Keratinocyte (primary cell): Measurements from ENCODE around the gene DNAJB6. TPM values are rescaled to one million over a fixed set of nuclear protein-coding genes. Genes with fewer than 3 reads are reported as not detected.

ENCODE experiments used
- DNase-seq: peaks from one replicate; pipeline ENCODE4 v3.0.0-alpha.2; 2011; ENCODE audit warnings: low read depth, missing footprints, low spot score
- FAIRE-seq: peaks from 2 replicates; lab custom pipeline; 2011; peaks lifted over from hg19 to GRCh38; lab: Jason Lieb, UNC
- H2AFZ ChIP-seq: 2 replicates; pipeline ENCODE4 v1.6.0; 2012; ENCODE audit warnings: low read length, control low read depth, inconsistent platforms; ENCODE audit not compliant: control insufficient read depth
- H3K27ac ChIP-seq: 2 replicates; pipeline ENCODE4 v1.5.1; 2011; ENCODE audit warnings: low read length; ENCODE audit not compliant: control insufficient read depth, insufficient read depth
- H3K27me3 ChIP-seq: 3 replicates; pipeline ENCODE4 v1.6.0; 2011; ENCODE audit warnings: low read length; ENCODE audit not compliant: control insufficient read depth, insufficient read depth; ENCODE audit errors: extremely low read depth
- H3K36me3 ChIP-seq, 2 experiments: 2 replicates in 1 of 2; 3 replicates in 1 of 2; pipeline ENCODE4 v1.5.1; 2011; ENCODE audit warnings: low read length in 2 of 2, mild to moderate bottlenecking in 1 of 2; ENCODE audit not compliant: control insufficient read depth in 2 of 2, insufficient read depth in 2 of 2; ENCODE audit errors: extremely low read depth in 1 of 2
- H3K4me1 ChIP-seq: 3 replicates; pipeline ENCODE4 v1.5.1; 2011; ENCODE audit warnings: low read length; ENCODE audit not compliant: control insufficient read depth, insufficient read depth; ENCODE audit errors: extremely low read depth
- H3K4me2 ChIP-seq: 3 replicates; pipeline ENCODE4 v1.6.0; 2011; ENCODE audit warnings: low read depth, low read length; ENCODE audit not compliant: control insufficient read depth, insufficient read depth; ENCODE audit errors: extremely low read depth
- H3K4me3 ChIP-seq, 3 experiments: fragments of 200-600 bp in 1 of 3; sonication (generic) in 1 of 3; 2 replicates in 2 of 3; 3 replicates in 1 of 3; pipeline ENCODE4 v1.5.1; 2011 to 2016; ENCODE audit warnings: low read length in 3 of 3, mild to moderate bottlenecking in 3 of 3, control low read depth in 2 of 3, inconsistent platforms in 1 of 3, low read depth in 1 of 3, mixed read lengths in 1 of 3, mixed run types in 1 of 3, moderate library complexity in 1 of 3; ENCODE audit not compliant: control insufficient read depth in 2 of 3, insufficient read depth in 2 of 3; ENCODE audit errors: extremely low read depth in 1 of 3
- H3K79me2 ChIP-seq: 2 replicates; pipeline ENCODE4 v1.6.0; 2012; ENCODE audit warnings: low read length; ENCODE audit not compliant: control insufficient read depth, insufficient read depth
- H3K9ac ChIP-seq: 3 replicates; pipeline ENCODE4 v1.6.0; 2011; ENCODE audit warnings: low read length; ENCODE audit not compliant: control insufficient read depth, insufficient read depth; ENCODE audit errors: extremely low read depth
- H3K9me1 ChIP-seq: 3 replicates; pipeline ENCODE4 v1.6.0; 2011; ENCODE audit warnings: low read length; ENCODE audit not compliant: control insufficient read depth, insufficient read depth; ENCODE audit errors: extremely low read depth
- H3K9me3 ChIP-seq: 2 replicates; pipeline ENCODE4 v1.5.1; 2012; ENCODE audit warnings: low read depth, low read length; ENCODE audit not compliant: control insufficient read depth
- H4K20me1 ChIP-seq: 3 replicates; pipeline ENCODE4 v1.6.0; 2011; ENCODE audit warnings: low read length; ENCODE audit not compliant: control insufficient read depth, insufficient read depth; ENCODE audit errors: extremely low read depth
- EZH2 ChIP-seq: IDR thresholded peaks from one replicate; pipeline ENCODE4 v1.6.1; 2012; ENCODE audit warnings: inconsistent platforms, mild to moderate bottlenecking, low read length, moderate library complexity
- dilution Hi-C: fragments of 300-500 bp; cut with MboI; formaldehyde crosslinking; loops from one replicate; pipeline ENCODE4 v1.7.0; 2020; ENCODE audit warnings: low sequenced_read_pairs; ENCODE audit not compliant: extremely low pct_ligation_motif_present
- polyA plus RNA-seq, 5 experiments: library from polyadenylated mRNA; depleted of rRNA in 3 of 5; stranded (reverse) in 3 of 5; stranded (forward) in 1 of 5; unstranded in 1 of 5; fragments of >200 nt; gene quantifications; 1 replicate in 1 of 5; 2 replicates in 3 of 5; 3 replicates in 1 of 5; pipeline versions ENCODE4 v1.2.1 to v1.2.3, GENCODE V29; 2011 to 2012; ENCODE audit warnings: missing spikeins in 2 of 5, low read depth in 1 of 5, low replicate concordance in 1 of 5
- TF ChIP-seq, protein P1 (sequence below), 3 experiments: IDR thresholded peaks in 1 of 3; conservative IDR thresholded peaks in 1 of 3; optimal IDR thresholded peaks in 1 of 3; 2 replicates in 2 of 3; 3 replicates in 1 of 3; pipeline versions ENCODE3 to v1.5.1; 2011; ENCODE audit warnings: low read length in 3 of 3, mild to moderate bottlenecking in 3 of 3, moderate library complexity in 2 of 3, control low read depth in 1 of 3, inconsistent platforms in 1 of 3; ENCODE audit not compliant: insufficient read depth in 2 of 3; ENCODE audit errors: extremely low read depth in 1 of 3

The DNAJB6 gene
- polyA plus RNA-seq, 1 donor (not counting 4 experiments of a cell fraction or from before 2014, with no cell fraction given), result 152 TPM

DNA sequence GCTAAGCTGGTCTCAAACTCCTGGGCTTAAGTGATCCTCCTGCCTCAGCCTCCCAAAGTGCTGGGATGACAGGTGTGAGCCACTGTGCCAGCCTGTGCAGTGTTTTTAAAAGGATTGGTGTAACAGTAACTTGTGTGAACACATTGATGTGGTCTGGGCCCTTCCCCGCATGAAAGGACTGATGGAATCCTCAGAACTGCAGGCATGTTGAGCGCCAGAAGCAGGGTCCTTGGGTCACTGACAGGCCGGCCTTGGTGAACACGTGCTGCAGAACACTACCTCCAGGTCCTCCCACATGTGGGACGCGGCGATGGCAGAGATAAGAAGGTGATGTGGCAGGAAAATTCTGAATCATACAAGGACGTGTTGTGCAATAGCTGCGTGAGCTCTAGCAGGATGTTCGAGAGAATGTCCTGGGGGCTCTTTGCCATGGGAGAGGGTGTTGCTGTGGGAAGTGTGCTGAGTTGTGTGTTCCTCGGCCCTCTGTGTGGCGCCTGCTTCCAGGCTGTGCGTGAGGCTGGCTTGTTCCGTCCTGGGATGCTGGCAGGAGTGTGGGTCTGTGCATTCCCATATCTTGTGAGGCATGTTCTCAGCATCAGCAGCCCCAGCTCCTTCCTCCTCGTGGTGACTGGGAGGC lies 68.2 kb downstream of the DNAJB6 start:
- peaks cover 11% of the 10 kb centered on the region for H3K4me1 ChIP-seq
- no peak overlapping the region for H3K4me3 ChIP-seq
- H3K27ac ChIP-seq, result peak overlapping the region; percentile 36
- H3K27me3 ChIP-seq, result no peaks in the 10 kb centered on the region
- TF ChIP-seq, protein P1, sequence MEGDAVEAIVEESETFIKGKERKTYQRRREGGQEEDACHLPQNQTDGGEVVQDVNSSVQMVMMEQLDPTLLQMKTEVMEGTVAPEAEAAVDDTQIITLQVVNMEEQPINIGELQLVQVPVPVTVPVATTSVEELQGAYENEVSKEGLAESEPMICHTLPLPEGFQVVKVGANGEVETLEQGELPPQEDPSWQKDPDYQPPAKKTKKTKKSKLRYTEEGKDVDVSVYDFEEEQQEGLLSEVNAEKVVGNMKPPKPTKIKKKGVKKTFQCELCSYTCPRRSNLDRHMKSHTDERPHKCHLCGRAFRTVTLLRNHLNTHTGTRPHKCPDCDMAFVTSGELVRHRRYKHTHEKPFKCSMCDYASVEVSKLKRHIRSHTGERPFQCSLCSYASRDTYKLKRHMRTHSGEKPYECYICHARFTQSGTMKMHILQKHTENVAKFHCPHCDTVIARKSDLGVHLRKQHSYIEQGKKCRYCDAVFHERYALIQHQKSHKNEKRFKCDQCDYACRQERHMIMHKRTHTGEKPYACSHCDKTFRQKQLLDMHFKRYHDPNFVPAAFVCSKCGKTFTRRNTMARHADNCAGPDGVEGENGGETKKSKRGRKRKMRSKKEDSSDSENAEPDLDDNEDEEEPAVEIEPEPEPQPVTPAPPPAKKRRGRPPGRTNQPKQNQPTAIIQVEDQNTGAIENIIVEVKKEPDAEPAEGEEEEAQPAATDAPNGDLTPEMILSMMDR (optimal IDR thresholded peaks at IDR 0.05 in 1 of 3, IDR thresholded peaks at IDR 0.05 in 1 of 3, conservative IDR thresholded peaks at IDR 0.05 in 1 of 3; ENCODE audit: extremely low read depth in 1 of 3, insufficient read depth in 2 of 3, low read length in 3 of 3), result no peak
- TF ChIP-seq EZH2, result no peak
- peak overlapping the region; percentile 28 for H3K9ac ChIP-seq
- peaks cover 29% of the 10 kb centered on the region for H3K79me2 ChIP-seq
- H3K36me3 ChIP-seq, result peaks cover 18 to 27% of the 10 kb centered on the region in 2 experiments
- FAIRE-seq, result peak; percentile 65
- peaks cover 21% of the 10 kb centered on the region for H4K20me1 ChIP-seq
- H3K4me2 ChIP-seq, result no peak overlapping the region
- peak; percentile 86 for DNase-seq
- H3K9me1 ChIP-seq, result peaks cover 9% of the 10 kb centered on the region
- no peaks in the 10 kb centered on the region for H3K9me3 ChIP-seq
- H2AFZ ChIP-seq, result no peak overlapping the region
- dilution Hi-C loops, result no loop called here

DNA sequence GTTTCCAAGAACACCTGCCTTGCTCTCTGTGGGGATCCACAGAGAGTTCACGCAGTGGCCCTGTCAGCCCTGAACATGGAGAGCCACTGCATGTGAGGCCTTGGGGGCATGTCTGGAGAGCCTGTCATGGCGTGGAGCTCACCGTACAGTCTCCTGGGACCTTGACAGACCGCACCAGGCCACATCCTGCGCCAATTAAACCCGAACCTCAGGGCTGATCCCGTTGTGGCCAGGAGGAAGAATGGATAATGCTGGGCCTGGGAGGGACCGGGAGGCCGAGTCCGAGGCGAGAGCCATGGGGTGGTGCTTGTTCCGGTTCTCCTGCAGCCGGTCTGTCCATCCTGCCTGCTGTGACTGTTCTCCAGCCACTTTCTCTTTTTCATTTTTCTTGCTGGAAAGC lies 68.7 kb downstream of the DNAJB6 start:
- H2AFZ ChIP-seq, result no peak overlapping the region
- peaks cover 9% of the 10 kb centered on the region for H3K9me1 ChIP-seq
- peak overlapping the region; percentile 28 for H3K9ac ChIP-seq
- no peaks in the 10 kb centered on the region for H3K27me3 ChIP-seq
- dilution Hi-C loops, result no loop called here
- H3K79me2 ChIP-seq, result peaks cover 24% of the 10 kb centered on the region
- peak overlapping the region; percentile 36 for H3K27ac ChIP-seq
- no peak for DNase-seq
- H3K4me2 ChIP-seq, result no peak overlapping the region
- no peaks in the 10 kb centered on the region for H3K9me3 ChIP-seq
- peaks cover 15 to 30% of the 10 kb centered on the region in 2 experiments for H3K36me3 ChIP-seq
- TF ChIP-seq, protein P1 (optimal IDR thresholded peaks at IDR 0.05 in 1 of 3, IDR thresholded peaks at IDR 0.05 in 1 of 3, conservative IDR thresholded peaks at IDR 0.05 in 1 of 3; ENCODE audit: extremely low read depth in 1 of 3, insufficient read depth in 2 of 3, low read length in 3 of 3), result no peak
- H4K20me1 ChIP-seq, result peaks cover 18% of the 10 kb centered on the region
- H3K4me3 ChIP-seq, result no peak overlapping the region
- FAIRE-seq, result no peak
- peaks cover 11% of the 10 kb centered on the region for H3K4me1 ChIP-seq
